ENCODE measurements around the gene TMEM252. TPM values are rescaled to one million over a fixed set of nuclear protein-coding genes. Genes with fewer than 3 reads are reported as not detected.

The TMEM252 gene
- total RNA-seq, 5 donors from 2014 or later (not counting 1 experiment from before 2014, with no cell fraction given): not detected

Other genes with a start within 250 kb of the TMEM252 start
- under 1 TPM in 1 of 5 donors, not detected in 4; 0.38 TPM for gene FOXD4L3, start 238.0 kb downstream of the TMEM252 start, total RNA-seq
- gene PGM5, start 184.3 kb downstream of the TMEM252 start, total RNA-seq: under 1 TPM in 4 of 5 donors, not detected in 1; 0.20 to 0.69 (median 0.32) TPM
- gene PIP5K1B, start 164.4 kb upstream of the TMEM252 start, total RNA-seq: 1 to 10 TPM in 2 of 5 donors, under 1 TPM in 3; 0.29 to 1.8 (median 0.95) TPM